ENCODE measurements around the gene ARHGAP12. TPM values are rescaled to one million over a fixed set of nuclear protein-coding genes. Genes with fewer than 3 reads are reported as not detected.

The ARHGAP12 gene
- total and polyA plus RNA-seq, 4 donors = 8.6 to 66.0 (median 27.0) TPM

DNA sequence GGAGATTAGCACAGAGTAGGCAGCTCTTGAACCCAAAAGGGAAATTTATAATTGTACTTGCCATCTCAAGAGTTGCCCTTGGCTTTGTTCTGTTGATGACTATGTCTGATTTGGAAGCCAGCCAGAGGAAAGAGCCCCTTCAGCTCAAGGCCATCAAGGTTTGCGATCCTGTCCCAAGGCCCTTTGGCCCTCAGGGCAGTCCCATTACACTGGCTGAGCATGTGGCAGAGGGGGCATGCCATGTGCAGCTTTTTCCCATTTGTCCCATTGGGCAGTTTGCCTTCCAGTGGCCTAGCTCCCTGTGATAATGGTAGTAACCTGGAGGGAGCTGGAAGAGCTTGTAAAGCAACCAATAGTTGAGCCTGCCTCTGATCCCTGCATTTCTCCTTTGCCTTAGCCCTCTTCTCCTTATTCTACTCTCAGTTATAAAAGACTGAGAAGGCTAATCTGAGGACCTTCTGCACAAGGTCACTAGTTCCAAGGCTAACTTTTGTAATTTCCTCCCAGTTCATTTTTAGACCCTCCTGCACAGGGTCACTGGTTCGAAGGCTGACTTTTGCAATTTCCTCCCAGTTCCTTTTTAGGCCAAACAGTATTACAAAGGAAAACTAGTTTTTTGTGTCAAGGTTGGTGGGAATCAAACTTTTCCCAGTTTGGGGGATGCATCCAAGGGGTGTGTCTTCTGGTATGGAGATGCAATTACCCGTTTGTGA is 31.0 kb upstream of the ARHGAP12 start:
- 35 to 40% methylated on average over 3 of the region's 3 CpGs for WGBS, 2 donors
- Histone ChIP-seq H3K9me3 (ENCODE audit: control insufficient read depth in 4 of 4, insufficient read depth in 3 of 4, low read length in 3 of 4) (peaks cover 0 to 2% (median 0%) of the 10 kb centered on the region in 4 donors), H3K27ac (ENCODE audit: low read depth in 1 of 2, low read length in 1 of 2) (no peak overlapping the region), H3K27me3 (ENCODE audit: control insufficient read depth in 3 of 3, insufficient read depth in 3 of 3, low read length in 2 of 3) (no peaks in the 10 kb centered on the region), H3K36me3 (ENCODE audit: control insufficient read depth in 4 of 4, insufficient read depth in 4 of 4, low read length in 4 of 4) (no peaks in the 10 kb centered on the region), H3K4me1 (ENCODE audit: control insufficient read depth in 5 of 5, insufficient read depth in 5 of 5, low read length in 5 of 5) (peaks cover 0 to 14% (median 0%) of the 10 kb centered on the region in 5 donors), H3K4me3 (no peak overlapping the region), H3K9ac (ENCODE audit: insufficient read depth in 1 of 2, low read length in 2 of 2) (no peak overlapping the region)
- DNase-seq (no peak), ATAC-seq (ENCODE audit: insufficient read depth, low FRiP score) (no peak)
- TF ChIP-seq, protein P1, sequence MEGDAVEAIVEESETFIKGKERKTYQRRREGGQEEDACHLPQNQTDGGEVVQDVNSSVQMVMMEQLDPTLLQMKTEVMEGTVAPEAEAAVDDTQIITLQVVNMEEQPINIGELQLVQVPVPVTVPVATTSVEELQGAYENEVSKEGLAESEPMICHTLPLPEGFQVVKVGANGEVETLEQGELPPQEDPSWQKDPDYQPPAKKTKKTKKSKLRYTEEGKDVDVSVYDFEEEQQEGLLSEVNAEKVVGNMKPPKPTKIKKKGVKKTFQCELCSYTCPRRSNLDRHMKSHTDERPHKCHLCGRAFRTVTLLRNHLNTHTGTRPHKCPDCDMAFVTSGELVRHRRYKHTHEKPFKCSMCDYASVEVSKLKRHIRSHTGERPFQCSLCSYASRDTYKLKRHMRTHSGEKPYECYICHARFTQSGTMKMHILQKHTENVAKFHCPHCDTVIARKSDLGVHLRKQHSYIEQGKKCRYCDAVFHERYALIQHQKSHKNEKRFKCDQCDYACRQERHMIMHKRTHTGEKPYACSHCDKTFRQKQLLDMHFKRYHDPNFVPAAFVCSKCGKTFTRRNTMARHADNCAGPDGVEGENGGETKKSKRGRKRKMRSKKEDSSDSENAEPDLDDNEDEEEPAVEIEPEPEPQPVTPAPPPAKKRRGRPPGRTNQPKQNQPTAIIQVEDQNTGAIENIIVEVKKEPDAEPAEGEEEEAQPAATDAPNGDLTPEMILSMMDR (IDR thresholded peaks at IDR 0.05; ENCODE audit: control extremely low read depth, extremely low read depth) = no peak

DNA sequence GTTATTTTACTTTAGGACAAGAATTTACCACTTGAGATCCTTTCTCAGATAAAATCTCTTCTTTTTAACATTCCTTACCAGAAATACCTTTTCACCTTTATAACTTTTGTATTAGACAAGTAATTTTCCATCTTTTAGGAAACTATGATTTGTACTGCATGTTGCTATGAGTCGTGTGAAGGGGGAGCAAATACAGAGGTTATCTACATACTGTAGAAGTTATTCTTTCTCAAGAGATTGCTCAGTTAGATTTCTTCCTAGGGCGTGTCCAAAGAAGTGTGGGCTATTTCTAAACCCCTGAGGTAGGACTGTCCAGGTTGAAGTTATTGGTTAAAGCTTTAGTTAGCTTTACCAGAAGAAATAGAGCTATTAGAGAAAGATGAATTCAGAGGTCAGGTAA is 30.2 kb upstream of the ARHGAP12 start:
- H3K4me3 ChIP-seq = no peak overlapping the region
- no peaks in the 10 kb centered on the region for H3K36me3 ChIP-seq (ENCODE audit: control insufficient read depth in 4 of 4, insufficient read depth in 4 of 4, low read length in 4 of 4)
- TF ChIP-seq, protein P1 (IDR thresholded peaks at IDR 0.05; ENCODE audit: control extremely low read depth, extremely low read depth) = no peak
- DNase-seq = no peak
- H3K27me3 ChIP-seq (ENCODE audit: control insufficient read depth in 3 of 3, insufficient read depth in 3 of 3, low read length in 2 of 3) = no peaks in the 10 kb centered on the region
- H3K4me1 ChIP-seq (ENCODE audit: control insufficient read depth in 5 of 5, insufficient read depth in 5 of 5, low read length in 5 of 5) = peaks cover 0 to 14% (median 0%) of the 10 kb centered on the region in 5 donors
- ATAC-seq (ENCODE audit: insufficient read depth, low FRiP score) = no peak
- H3K9me3 ChIP-seq (ENCODE audit: control insufficient read depth in 4 of 4, insufficient read depth in 3 of 4, low read length in 3 of 4) = peaks cover 0 to 2% (median under 1%) of the 10 kb centered on the region in 4 donors
- WGBS, 2 donors = 41 to 56% methylated on average over 2 of the region's 2 CpGs
- H3K27ac ChIP-seq (ENCODE audit: low read depth in 1 of 2, low read length in 1 of 2) = no peak overlapping the region
- no peak overlapping the region for H3K9ac ChIP-seq (ENCODE audit: insufficient read depth in 1 of 2, low read length in 2 of 2)

DNA sequence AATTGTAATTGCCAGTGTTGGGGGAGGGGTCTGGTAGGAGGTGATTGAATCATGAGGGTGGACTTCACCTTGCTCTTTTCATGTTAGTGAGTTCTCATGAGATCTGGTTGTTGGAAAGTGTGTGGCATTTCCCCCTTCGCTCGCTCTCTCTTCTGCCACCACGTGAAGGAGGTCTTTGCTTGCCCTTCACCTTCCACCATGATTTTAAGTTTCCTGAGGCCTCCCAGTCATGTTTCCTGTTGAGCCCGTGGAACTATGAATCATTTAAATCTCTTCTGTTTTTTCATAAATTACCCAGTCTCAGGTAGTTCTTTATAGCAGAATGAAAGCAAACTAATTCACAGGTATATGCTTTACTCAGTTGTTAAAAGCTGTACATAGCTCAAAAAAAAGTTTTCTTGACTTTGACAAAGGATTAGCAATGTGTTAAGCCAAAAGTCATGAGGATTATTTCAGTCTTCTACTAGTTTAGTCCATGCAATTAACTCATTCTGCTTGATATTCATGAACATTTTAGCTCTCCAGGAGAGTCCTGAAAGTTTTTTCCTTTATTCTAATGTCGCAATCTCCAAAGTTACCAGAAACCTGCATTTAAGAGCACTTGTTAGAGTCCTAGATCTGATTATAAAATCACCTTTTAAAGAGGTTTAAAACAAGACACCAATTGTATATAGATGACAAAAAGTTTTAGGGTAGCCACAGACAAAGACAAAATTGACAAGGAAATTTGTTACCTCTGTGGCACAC is 27.7 kb upstream of the ARHGAP12 start:
- TF ChIP-seq, protein P1 (IDR thresholded peaks at IDR 0.05; ENCODE audit: control extremely low read depth, extremely low read depth) = no peak
- no peaks in the 10 kb centered on the region for H3K36me3 ChIP-seq (ENCODE audit: control insufficient read depth in 4 of 4, insufficient read depth in 4 of 4, low read length in 4 of 4)
- H3K27ac ChIP-seq (ENCODE audit: low read depth in 1 of 2, low read length in 1 of 2) = no peak overlapping the region
- peaks cover 0 to 3% (median 0%) of the 10 kb centered on the region in 5 donors for H3K4me1 ChIP-seq (ENCODE audit: control insufficient read depth in 5 of 5, insufficient read depth in 5 of 5, low read length in 5 of 5)
- no peak overlapping the region for H3K4me3 ChIP-seq
- DNase-seq (no peak), ATAC-seq (ENCODE audit: insufficient read depth, low FRiP score) (no peak)
- 63 to 76% methylated on average over 5 of the region's 5 CpGs for WGBS, 2 donors
- H3K9ac ChIP-seq (ENCODE audit: insufficient read depth in 1 of 2, low read length in 2 of 2) = no peak overlapping the region
- H3K27me3 ChIP-seq (ENCODE audit: control insufficient read depth in 3 of 3, insufficient read depth in 3 of 3, low read length in 2 of 3) = no peaks in the 10 kb centered on the region
- H3K9me3 ChIP-seq (ENCODE audit: control insufficient read depth in 4 of 4, insufficient read depth in 3 of 4, low read length in 3 of 4) = peaks cover 0 to 5% (median 1%) of the 10 kb centered on the region in 4 donors
